GM19328 (cell line): Measurements from ENCODE around the gene FILIP1L.

Experiments
- ATAC-seq: cut with Tn5 transposase; IDR thresholded peaks from one replicate; pipeline ENCODE4 v1.9.1; 2021; ENCODE audit warnings: mild to moderate bottlenecking, moderate library complexity; ENCODE audit not compliant: unreplicated experiment

The FILIP1L gene

GRCh38 chr3:99981138-99981537 is 133.2 kb downstream of the FILIP1L start:
- no peak for ATAC-seq

- no peak for ATAC-seq
These were observed 133.7 kb downstream of the FILIP1L start for GRCh38 chr3:99980606-99981005.

GRCh38 chr3:99978221-99978620 is 136.1 kb downstream of the FILIP1L start:
- no peak for ATAC-seq

- no peak for ATAC-seq
These were observed 137.7 kb downstream of the FILIP1L start for GRCh38 chr3:99976584-99976983.

GRCh38 chr3:99974989-99975388 is 139.3 kb downstream of the FILIP1L start:
- ATAC-seq: no peak

GRCh38 chr3:99972380-99973104 is 141.8 kb downstream of the FILIP1L start:
- no peak for ATAC-seq

GRCh38 chr3:99971761-99972160 is 142.5 kb downstream of the FILIP1L start:
- no peak for ATAC-seq

- peak; percentile 83 for ATAC-seq
These were observed 144.1 kb downstream of the FILIP1L start for GRCh38 chr3:99970198-99970597.

- no peak for ATAC-seq
These were observed 145.2 kb downstream of the FILIP1L start for GRCh38 chr3:99969136-99969535.

GRCh38 chr3:99967796-99968195 is 146.5 kb downstream of the FILIP1L start:
- no peak for ATAC-seq

- no peak for ATAC-seq
These were observed 147.5 kb downstream of the FILIP1L start for GRCh38 chr3:99966662-99967416.

- no peak for ATAC-seq
These were observed 148.5 kb downstream of the FILIP1L start for GRCh38 chr3:99965681-99966408.

- no peak for ATAC-seq
These were observed 149.2 kb downstream of the FILIP1L start for GRCh38 chr3:99965077-99965476.

- no peak for ATAC-seq
These were observed 151.6 kb downstream of the FILIP1L start for GRCh38 chr3:99962703-99963102.

- ATAC-seq: no peak
These were observed 152.4 kb downstream of the FILIP1L start for GRCh38 chr3:99961756-99962515.

GRCh38 chr3:99960941-99961340 is 153.4 kb downstream of the FILIP1L start:
- ATAC-seq: no peak

GRCh38 chr3:99960123-99960878 is 154.0 kb downstream of the FILIP1L start:
- no peak for ATAC-seq

GRCh38 chr3:99958222-99958912 is 155.9 kb downstream of the FILIP1L start:
- ATAC-seq: no peak

- no peak for ATAC-seq
These were observed 157.0 kb downstream of the FILIP1L start for GRCh38 chr3:99957151-99957796.
